DOHH2 (cell line): ENCODE data around the gene CHI3L2.

Experiments used
- H3F3A ChIP-seq: fragments of 200-600 bp; sonication (generic), shearing (Covaris generic); 2 replicates; pipeline ENCODE4 v1.6.0; 2016; ENCODE audit warnings: antibody characterized with exemption, mild to moderate bottlenecking; ENCODE audit not compliant: control insufficient read depth, insufficient read depth
- H3K27ac ChIP-seq: fragments of 200-600 bp; sonication (generic); 2 replicates; pipeline ENCODE4 v1.5.1; 2014; ENCODE audit warnings: low read depth, mild to moderate bottlenecking, low read length, moderate library complexity
- H3K27me3 ChIP-seq: fragments of 200-600 bp; sonication (generic); 2 replicates; pipeline ENCODE4 v1.6.1; 2014; ENCODE audit warnings: mild to moderate bottlenecking, low read length, mixed read lengths; ENCODE audit not compliant: control insufficient read depth
- H3K36me3 ChIP-seq: fragments of 200-600 bp; sonication (generic); 2 replicates; pipeline ENCODE4 v1.6.1; 2014; ENCODE audit warnings: mild to moderate bottlenecking, low read length, moderate library complexity, mixed read lengths; ENCODE audit not compliant: control insufficient read depth
- H3K4me1 ChIP-seq: fragments of 200-600 bp; sonication (generic); 2 replicates; pipeline ENCODE4 v1.6.1; 2014; ENCODE audit warnings: mild to moderate bottlenecking, low read length, mixed read lengths; ENCODE audit not compliant: control insufficient read depth
- H3K4me2 ChIP-seq: fragments of 200-600 bp; sonication (generic); 2 replicates; pipeline ENCODE4 v1.6.0; 2014; ENCODE audit warnings: mild to moderate bottlenecking, low read length, moderate library complexity
- H3K4me3 ChIP-seq: fragments of 200-600 bp; sonication (generic); 2 replicates; pipeline ENCODE4 v1.5.1; 2014; ENCODE audit warnings: mild to moderate bottlenecking, low read length, mixed read lengths
- H3K79me2 ChIP-seq: fragments of 200-600 bp; sonication (generic); 2 replicates; pipeline ENCODE4 v1.6.1; 2014; ENCODE audit warnings: mild to moderate bottlenecking, low read length, mixed read lengths; ENCODE audit not compliant: control insufficient read depth
- H3K9me2 ChIP-seq: fragments of 200-600 bp; sonication (generic); replicated peaks from 2 replicates; pipeline ENCODE4 v1.6.1; 2014; ENCODE audit warnings: mild to moderate bottlenecking, low read length, mixed read lengths; ENCODE audit not compliant: control insufficient read depth
- H3K9me3 ChIP-seq: fragments of 200-600 bp; sonication (generic); 2 replicates; pipeline ENCODE4 v1.6.1; 2014; ENCODE audit warnings: antibody characterized with exemption, low read length, mixed read lengths; ENCODE audit not compliant: control insufficient read depth, insufficient read depth
- H4K20me1 ChIP-seq: fragments of 200-600 bp; sonication (generic); 2 replicates; pipeline ENCODE4 v1.6.0; 2014; ENCODE audit warnings: low read depth, mild to moderate bottlenecking, antibody characterized with exemption, low read length, moderate library complexity; ENCODE audit not compliant: control insufficient read depth, insufficient read depth
- EZH2phosphoT487 ChIP-seq: fragments of 200-600 bp; sonication (generic); IDR thresholded peaks from 2 replicates; pipeline ENCODE4 v1.6.1; 2017; ENCODE audit warnings: borderline replicate concordance, mild to moderate bottlenecking, antibody characterized with exemption, low read length, moderate library complexity, mixed read lengths
- TF ChIP-seq, protein P1 (sequence below): fragments of 200-600 bp; sonication (generic); IDR thresholded peaks from one replicate; pipeline ENCODE4 v1.5.1; 2014; ENCODE audit warnings: antibody characterized with exemption, mild to moderate bottlenecking, low read depth, low read length; ENCODE audit not compliant: poor library complexity, severe bottlenecking

The CHI3L2 gene

DNA sequence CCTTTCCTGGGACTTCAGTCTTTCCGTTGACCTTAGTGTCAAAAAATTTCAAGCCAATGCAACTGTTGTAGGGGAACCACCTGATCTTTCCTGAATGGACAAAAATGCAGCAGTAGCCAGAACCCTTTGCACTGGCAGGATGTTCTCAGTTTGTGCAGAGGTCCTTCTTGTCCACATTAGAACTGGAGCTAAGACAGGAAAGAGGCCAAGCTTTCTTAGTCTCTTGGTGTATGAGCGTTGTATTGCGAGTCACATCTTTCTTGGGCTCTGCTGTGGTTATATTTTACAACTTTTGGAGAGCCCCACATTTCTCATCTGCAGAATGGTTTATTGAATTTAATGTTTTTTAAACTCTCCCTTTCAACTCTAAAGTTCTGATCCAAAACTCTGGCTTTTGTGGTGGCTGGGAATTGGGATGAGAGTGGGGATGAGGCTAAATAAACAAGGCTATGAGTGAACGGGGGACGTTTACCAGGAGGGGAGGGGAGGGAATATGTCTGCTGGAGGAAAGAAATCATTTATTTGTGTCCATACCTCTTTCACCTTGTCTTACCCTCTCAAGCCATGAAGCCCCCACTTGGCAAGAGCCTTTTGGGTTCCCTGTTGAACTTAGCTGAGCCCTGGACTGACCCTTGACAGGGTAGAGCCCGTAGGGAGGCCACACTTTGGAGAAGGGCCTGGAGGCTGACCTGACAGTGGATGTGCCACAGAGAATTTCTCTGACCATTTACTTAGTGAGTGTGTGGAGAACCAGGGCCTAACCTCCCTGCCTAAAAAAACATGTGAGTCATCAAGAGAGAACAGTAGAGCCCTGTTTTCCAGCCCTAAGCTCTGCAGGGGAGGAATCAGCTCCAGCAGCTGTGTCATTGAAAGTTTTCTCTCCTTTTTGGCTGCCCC is 586 bp downstream of the CHI3L2 start:
- Histone ChIP-seq H3K36me3 (peaks cover 24% of the 10 kb centered on the region), H3K27ac (no peak overlapping the region), H3K9me3 (no peaks in the 10 kb centered on the region), H3K4me1 (peaks cover 60% of the 10 kb centered on the region), H3K4me3 (no peak overlapping the region), H3K4me2 (no peak overlapping the region), H3K79me2 (peaks cover 22% of the 10 kb centered on the region), H3K27me3 (no peaks in the 10 kb centered on the region), H4K20me1 (no peaks in the 10 kb centered on the region), H3F3A (no peaks in the 10 kb centered on the region), H3K9me2 (no peaks in the 10 kb centered on the region)
- TF ChIP-seq, protein P1, sequence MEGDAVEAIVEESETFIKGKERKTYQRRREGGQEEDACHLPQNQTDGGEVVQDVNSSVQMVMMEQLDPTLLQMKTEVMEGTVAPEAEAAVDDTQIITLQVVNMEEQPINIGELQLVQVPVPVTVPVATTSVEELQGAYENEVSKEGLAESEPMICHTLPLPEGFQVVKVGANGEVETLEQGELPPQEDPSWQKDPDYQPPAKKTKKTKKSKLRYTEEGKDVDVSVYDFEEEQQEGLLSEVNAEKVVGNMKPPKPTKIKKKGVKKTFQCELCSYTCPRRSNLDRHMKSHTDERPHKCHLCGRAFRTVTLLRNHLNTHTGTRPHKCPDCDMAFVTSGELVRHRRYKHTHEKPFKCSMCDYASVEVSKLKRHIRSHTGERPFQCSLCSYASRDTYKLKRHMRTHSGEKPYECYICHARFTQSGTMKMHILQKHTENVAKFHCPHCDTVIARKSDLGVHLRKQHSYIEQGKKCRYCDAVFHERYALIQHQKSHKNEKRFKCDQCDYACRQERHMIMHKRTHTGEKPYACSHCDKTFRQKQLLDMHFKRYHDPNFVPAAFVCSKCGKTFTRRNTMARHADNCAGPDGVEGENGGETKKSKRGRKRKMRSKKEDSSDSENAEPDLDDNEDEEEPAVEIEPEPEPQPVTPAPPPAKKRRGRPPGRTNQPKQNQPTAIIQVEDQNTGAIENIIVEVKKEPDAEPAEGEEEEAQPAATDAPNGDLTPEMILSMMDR = no peak

DNA sequence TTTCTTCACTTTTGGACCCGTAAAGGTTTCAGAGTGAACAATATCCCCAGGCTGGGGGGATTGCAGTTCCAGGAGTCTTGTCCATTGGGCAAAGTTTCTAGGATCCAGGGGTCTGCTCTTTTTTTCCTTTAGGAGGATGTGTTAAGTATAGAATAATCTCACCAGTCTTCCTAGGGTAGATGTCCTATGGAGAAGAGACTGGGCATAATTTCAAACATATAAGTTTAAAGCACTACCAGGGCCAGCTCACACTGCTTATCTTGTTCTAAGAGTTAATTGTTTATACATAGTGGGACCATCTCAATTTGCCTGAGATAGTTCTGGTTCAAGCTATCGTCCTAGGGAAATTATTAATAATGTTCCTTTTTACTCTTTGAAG is 1.2 kb downstream of the CHI3L2 start:
- H3K27ac ChIP-seq = peak overlapping the region; percentile 53
- peak overlapping the region; percentile 32 for H3K4me3 ChIP-seq
- peak overlapping the region; percentile 35 for H3K4me2 ChIP-seq
- H3K9me2 ChIP-seq = no peaks in the 10 kb centered on the region
- H3K9me3 ChIP-seq = no peaks in the 10 kb centered on the region
- H3K79me2 ChIP-seq = peaks cover 22% of the 10 kb centered on the region
- TF ChIP-seq EZH2phosphoT487 = no peak
- TF ChIP-seq, protein P1 = no peak
- no peaks in the 10 kb centered on the region for H4K20me1 ChIP-seq
- H3K4me1 ChIP-seq = peaks cover 55% of the 10 kb centered on the region
- H3K27me3 ChIP-seq = no peaks in the 10 kb centered on the region
- peaks cover 25% of the 10 kb centered on the region for H3K36me3 ChIP-seq
- no peaks in the 10 kb centered on the region for H3F3A ChIP-seq

GRCh38 chr1:111232134-111232533 is 4.6 kb downstream of the CHI3L2 start:
- peaks cover 39% of the 10 kb centered on the region for H3K4me1 ChIP-seq
- H3K79me2 ChIP-seq = peaks cover 22% of the 10 kb centered on the region
- peak overlapping the region; percentile 74 for H3K4me2 ChIP-seq
- H3K27me3 ChIP-seq = no peaks in the 10 kb centered on the region
- H3K9me3 ChIP-seq = no peaks in the 10 kb centered on the region
- peak overlapping the region; percentile 64; the same call in 1 of the 2 replicates for H3K4me3 ChIP-seq
- no peaks in the 10 kb centered on the region for H3K9me2 ChIP-seq
- H3F3A ChIP-seq = no peaks in the 10 kb centered on the region
- H3K27ac ChIP-seq = no peak overlapping the region
- H4K20me1 ChIP-seq = no peaks in the 10 kb centered on the region
- TF ChIP-seq EZH2phosphoT487 = no peak
- TF ChIP-seq, protein P1 = no peak
- H3K36me3 ChIP-seq = peaks cover 42% of the 10 kb centered on the region
